ENCODE data around the gene C15orf62.

- TF ChIP-seq CTCF (IDR thresholded peaks at IDR 0.05) (no peak), POLR2A (IDR thresholded peaks at IDR 0.05) (no peak), POLR2AphosphoS5 (IDR thresholded peaks at IDR 0.05) (no peak), EP300 (IDR thresholded peaks at IDR 0.05) (no peak)
These were observed 29.9 kb upstream of the C15orf62 start for GRCh38 chr15:40739854-40740253.
